ENCODE measurements around the gene OTUD3.

OTUD3 gene

DNA sequence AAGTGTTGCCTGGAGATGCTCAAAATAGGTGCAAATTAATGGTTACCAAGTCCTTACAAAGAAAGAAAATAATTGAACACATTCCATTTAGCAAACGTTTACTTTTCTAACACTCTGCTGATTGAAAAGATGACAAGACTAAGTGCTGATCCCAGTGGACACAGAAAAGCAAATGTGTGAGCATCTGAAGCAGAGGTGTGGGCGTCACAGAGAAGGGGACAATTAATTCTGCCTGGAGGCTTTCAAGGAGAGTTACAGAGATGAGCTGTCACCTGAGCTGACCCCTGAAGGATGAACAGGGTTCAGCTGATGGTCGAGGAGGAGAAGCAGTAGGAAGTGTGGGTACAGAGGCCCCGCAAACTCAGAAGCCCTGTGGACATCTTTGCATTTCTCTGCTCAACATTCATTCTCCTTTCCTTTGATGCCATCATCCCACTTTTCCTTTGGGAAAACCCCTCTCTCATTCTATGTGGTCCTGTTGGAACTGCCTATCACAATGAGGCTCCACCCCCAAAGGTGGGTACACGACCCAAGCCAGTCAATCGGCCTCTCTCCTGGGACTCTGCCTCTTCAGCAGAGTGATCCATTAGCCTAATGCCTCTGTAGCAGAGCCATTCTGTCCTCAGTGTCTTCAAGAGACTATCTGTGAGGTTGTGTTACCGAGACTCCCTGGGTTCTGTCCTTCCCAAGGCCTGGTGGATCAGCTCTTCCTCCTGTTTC is 58.5 kb downstream of the OTUD3 start:
- TF ChIP-seq, protein P1, sequence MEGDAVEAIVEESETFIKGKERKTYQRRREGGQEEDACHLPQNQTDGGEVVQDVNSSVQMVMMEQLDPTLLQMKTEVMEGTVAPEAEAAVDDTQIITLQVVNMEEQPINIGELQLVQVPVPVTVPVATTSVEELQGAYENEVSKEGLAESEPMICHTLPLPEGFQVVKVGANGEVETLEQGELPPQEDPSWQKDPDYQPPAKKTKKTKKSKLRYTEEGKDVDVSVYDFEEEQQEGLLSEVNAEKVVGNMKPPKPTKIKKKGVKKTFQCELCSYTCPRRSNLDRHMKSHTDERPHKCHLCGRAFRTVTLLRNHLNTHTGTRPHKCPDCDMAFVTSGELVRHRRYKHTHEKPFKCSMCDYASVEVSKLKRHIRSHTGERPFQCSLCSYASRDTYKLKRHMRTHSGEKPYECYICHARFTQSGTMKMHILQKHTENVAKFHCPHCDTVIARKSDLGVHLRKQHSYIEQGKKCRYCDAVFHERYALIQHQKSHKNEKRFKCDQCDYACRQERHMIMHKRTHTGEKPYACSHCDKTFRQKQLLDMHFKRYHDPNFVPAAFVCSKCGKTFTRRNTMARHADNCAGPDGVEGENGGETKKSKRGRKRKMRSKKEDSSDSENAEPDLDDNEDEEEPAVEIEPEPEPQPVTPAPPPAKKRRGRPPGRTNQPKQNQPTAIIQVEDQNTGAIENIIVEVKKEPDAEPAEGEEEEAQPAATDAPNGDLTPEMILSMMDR (IDR thresholded peaks at IDR 0.05) = no peak

GRCh38 chr1:19941206-19941568 is 59.0 kb downstream of the OTUD3 start:
- TF ChIP-seq, protein P1 (IDR thresholded peaks at IDR 0.05) = no peak

DNA sequence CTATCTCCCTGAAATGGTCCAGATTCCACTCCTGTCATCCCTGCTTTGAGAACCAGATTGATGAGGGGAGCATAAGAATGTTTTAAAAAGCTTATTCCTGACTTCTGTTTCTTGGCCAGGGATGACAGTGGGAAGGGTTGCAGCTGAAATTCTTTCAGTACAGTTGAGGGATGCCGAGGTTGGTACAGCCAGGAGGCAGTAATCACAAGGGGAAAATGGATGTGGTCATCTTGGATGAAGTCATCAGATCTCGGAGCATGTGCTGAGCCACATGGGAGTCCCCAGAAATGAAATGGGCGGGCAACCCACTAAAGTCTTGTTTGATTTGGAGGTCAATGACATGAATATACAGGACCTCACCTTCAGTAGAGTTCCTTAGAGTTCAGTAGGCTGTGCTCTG is 59.9 kb downstream of the OTUD3 start:
- TF ChIP-seq, protein P1 (IDR thresholded peaks at IDR 0.05) = no peak

DNA sequence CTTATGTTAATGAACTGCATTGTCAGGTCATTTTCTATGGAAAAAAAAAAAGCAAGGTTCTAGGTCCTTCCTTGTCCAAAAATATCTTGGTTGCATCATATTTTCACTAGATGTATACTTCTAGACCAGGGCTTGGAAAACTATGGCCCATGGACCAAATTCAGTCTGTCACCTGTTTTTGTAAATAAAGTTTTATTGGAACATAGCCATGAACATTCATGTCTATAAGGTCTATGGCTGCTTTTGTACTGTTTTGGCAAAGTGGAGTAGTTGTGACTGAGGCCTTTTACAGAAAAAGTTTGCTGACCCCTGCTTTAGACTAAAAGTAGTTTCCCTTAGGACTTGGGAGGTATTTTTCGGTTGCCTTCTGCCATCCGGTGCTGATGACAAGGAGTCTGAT is 60.5 kb downstream of the OTUD3 start:
- TF ChIP-seq, protein P1 (IDR thresholded peaks at IDR 0.05) = no peak

DNA sequence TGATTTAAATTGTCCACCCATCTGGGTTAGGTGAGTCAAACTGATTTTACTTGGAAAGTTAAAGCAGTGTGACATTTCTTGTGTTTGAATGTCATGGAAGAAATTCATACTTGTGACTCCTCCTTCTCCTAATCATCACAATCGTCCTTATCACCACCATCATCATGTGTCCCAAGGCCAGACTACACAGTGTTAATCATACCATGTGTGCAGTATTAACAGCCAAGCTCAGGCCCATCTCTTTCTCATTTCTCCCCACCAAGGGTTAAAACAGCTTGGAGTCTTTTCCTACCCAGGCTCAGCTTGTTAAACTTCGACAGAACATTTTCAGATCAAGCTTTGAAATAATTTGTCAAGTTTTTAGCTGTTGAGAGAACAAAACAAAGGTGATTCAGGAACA is 63.7 kb downstream of the OTUD3 start:
- TF ChIP-seq, protein P1 (IDR thresholded peaks at IDR 0.05) = no peak

DNA sequence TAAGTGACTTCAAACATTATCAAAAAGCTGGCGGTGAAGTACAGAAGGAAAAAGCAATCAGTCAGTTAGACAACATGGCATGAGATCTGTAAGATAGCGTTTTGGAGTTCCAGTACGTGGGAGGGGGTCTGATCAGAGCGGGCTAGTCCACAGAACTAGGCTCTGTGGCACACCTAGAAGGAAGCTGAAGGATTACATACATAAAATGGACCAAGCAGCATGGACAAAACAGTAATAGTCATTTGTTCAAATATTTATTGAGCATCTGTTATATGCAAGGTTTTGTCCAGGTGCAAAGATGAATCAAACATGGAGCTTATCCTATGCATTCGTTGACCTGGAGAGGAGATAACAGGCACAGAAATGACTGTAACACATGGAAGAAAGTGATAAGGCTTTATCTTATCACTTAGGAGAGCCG is 64.1 kb downstream of the OTUD3 start:
- TF ChIP-seq, protein P1 (IDR thresholded peaks at IDR 0.05) = no peak

DNA sequence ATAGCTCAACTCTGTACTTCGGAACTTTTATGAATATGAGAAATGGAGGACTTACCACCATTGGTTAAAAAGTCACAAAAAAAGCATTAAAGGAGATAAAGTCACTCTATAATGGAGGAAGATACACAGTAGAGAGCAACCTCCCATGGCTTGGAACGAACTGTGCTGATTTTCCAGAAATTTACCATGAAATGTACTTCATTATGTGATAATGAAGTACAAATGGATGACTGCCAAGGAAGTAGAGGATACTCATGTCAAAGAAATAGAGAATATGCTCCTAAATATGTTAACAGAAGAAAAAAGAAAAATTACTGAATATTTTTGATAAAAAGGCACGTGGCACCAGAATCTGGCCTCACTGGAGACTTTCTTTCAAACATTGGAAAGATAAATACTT is 64.8 kb downstream of the OTUD3 start:
- TF ChIP-seq, protein P1 (IDR thresholded peaks at IDR 0.05) = no peak

DNA sequence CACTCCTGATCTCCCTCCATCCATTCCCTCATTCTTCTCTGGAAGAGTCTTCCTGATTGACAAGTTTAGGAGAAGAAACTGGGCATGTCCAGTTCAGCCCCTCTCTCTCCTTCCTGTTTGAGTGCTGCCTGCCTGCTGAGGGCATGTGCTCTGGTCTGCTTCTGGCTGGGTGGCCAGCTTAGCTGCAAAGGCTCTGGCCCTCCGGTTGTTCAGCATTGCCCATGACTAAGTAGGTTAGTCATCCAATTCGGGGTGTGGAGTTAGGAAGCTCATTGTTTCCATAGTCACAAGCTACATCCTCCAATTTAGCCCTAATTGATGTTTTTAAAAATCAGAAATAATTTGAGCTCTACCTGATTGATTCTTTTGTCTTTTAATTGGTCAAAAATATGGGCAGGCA is 66.8 kb downstream of the OTUD3 start:
- TF ChIP-seq, protein P1 (IDR thresholded peaks at IDR 0.05) = no peak
